Measurements from ENCODE around the gene PTPRN2.

- no peak for TF ChIP-seq CTCF (IDR thresholded peaks at IDR 0.05)
- no peak for TF ChIP-seq POLR2A (IDR thresholded peaks at IDR 0.05)
Measured at GRCh38 chr7:158070222-158070920, 517.3 kb downstream of the PTPRN2 start.
